NB4 (cell line): Measurements from ENCODE around the gene GALNT14.

ENCODE experiments used
- CTCF ChIP-seq: IDR thresholded peaks from one replicate; pipeline ENCODE4 v1.5.1; 2012; ENCODE audit warnings: low read depth, low read length
- POLR2A ChIP-seq: IDR thresholded peaks from 2 replicates; pipeline ENCODE4 v1.6.1; 2011; ENCODE audit warnings: mild to moderate bottlenecking; ENCODE audit not compliant: insufficient read length; ENCODE audit errors: extremely low read depth
- TF ChIP-seq, protein P1 (sequence below): IDR thresholded peaks from 2 replicates; pipeline ENCODE4 v1.6.1; 2011; ENCODE audit warnings: low read depth, low read length

DNA sequence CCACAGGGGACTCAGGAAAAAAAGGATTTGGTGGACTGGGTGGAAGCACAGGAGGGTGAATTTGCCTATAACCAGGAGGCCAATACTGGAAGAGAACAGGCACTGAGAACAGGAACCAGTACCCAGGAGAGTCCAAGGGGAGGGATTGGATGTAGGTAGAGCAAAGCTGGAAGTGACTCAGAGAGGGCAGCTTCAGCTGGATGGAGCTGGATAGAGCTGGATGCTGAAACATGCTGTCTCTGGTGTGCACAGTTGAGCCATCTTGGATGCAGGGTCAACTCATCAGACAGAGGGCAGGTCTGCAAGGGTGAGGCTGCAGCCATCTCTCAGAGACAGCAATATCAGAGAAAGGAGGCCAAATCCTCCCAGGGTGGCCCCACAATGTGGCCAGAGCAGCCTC is 134.0 kb downstream of the GALNT14 start:
- TF ChIP-seq POLR2A, result no peak
- no peak for TF ChIP-seq CTCF
- TF ChIP-seq, protein P1, sequence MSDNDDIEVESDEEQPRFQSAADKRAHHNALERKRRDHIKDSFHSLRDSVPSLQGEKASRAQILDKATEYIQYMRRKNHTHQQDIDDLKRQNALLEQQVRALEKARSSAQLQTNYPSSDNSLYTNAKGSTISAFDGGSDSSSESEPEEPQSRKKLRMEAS, result no peak
